HepG2 (cell line): ENCODE measurements around the gene NPW. TPM values are rescaled to one million over a fixed set of nuclear protein-coding genes. Genes with fewer than 3 reads are reported as not detected.

Experiments
- ATF7-NPFF ChIP-seq: sonication (generic); formaldehyde crosslinking; IDR thresholded peaks from 2 replicates; pipeline ENCODE4 v1.8.1; 2023; ENCODE audit warnings: mild to moderate bottlenecking, low read depth, missing genetic modification reagents, moderate library complexity
- CC2D1A ChIP-seq: sonication (generic); formaldehyde crosslinking; IDR thresholded peaks from 2 replicates; pipeline ENCODE4 v1.8.1; 2023; ENCODE audit warnings: mild to moderate bottlenecking, missing genetic modification reagents
- CREM ChIP-seq, 2 experiments: sonication (generic) in 1 of 2; formaldehyde crosslinking in 1 of 2; IDR thresholded peaks; 2 replicates each; pipeline versions ENCODE4 v1.4.0 to v1.6.1; 2016 to 2020; ENCODE audit warnings: antibody characterized with exemption in 1 of 2, mild to moderate bottlenecking in 1 of 2, missing genetic modification reagents in 1 of 2
- IKZF5 ChIP-seq: IDR thresholded peaks from 2 replicates; pipeline ENCODE4 v1.6.1; 2018; ENCODE audit warnings: missing genetic modification reagents, mild to moderate bottlenecking, missing compliant biosample characterization
- TRIM24 ChIP-seq: sonication (generic); formaldehyde crosslinking; IDR thresholded peaks from 2 replicates; pipeline ENCODE4 v1.8.0; 2022; ENCODE audit warnings: mild to moderate bottlenecking, missing genetic modification reagents
- ZNF430 ChIP-seq: sonication (generic); formaldehyde crosslinking; IDR thresholded peaks from 2 replicates; pipeline ENCODE4 v1.9.0; 2021; ENCODE audit warnings: mild to moderate bottlenecking, missing genetic modification reagents
- polyA plus RNA-seq, 8 experiments: library from polyadenylated mRNA; depleted of rRNA in 3 of 8; stranded (reverse) in 7 of 8; unstranded in 1 of 8; fragments of >200 nt; fragmentation: Illumina TruSeq in 4 of 8; extraction: Trizol in 4 of 8; gene quantifications; 2 replicates each; pipeline versions ENCODE4 v1.2.1 to v1.2.3, GENCODE V29; 2011 to 2016; ENCODE audit warnings: low read depth in 4 of 8, missing spikeins in 1 of 8, mixed read lengths in 1 of 8; ENCODE audit not compliant: insufficient read depth in 1 of 8
- total RNA-seq, 5 experiments: library from RNA; depleted of rRNA; stranded (reverse); fragments of >200 nt; fragmentation: Illumina TruSeq; extraction: Trizol; gene quantifications; 2 replicates each; pipeline ENCODE4 v1.2.3, GENCODE V29; 2016; ENCODE audit warnings: low read depth in 1 of 5
- TF ChIP-seq, protein P1 (sequence below), 2 experiments: sonication (generic) in 1 of 2; formaldehyde crosslinking in 1 of 2; IDR thresholded peaks; 2 replicates each; pipeline versions ENCODE4 v1.4.0 to v1.6.1; 2016 to 2020; ENCODE audit warnings: borderline replicate concordance in 1 of 2, low read depth in 1 of 2, mild to moderate bottlenecking in 1 of 2, missing genetic modification reagents in 1 of 2
- TF ChIP-seq, protein P2 (sequence below): sonication (generic); formaldehyde crosslinking; IDR thresholded peaks from 2 replicates; pipeline ENCODE4 v1.8.1; 2022; ENCODE audit warnings: low read depth, mild to moderate bottlenecking, missing genetic modification reagents

Gene NPW
- total and polyA plus RNA-seq, 2 of the 13 experiments (the other 11 are each of a cell fraction or from before 2014, with no cell fraction given), result 0.24 to 0.97 TPM

DNA sequence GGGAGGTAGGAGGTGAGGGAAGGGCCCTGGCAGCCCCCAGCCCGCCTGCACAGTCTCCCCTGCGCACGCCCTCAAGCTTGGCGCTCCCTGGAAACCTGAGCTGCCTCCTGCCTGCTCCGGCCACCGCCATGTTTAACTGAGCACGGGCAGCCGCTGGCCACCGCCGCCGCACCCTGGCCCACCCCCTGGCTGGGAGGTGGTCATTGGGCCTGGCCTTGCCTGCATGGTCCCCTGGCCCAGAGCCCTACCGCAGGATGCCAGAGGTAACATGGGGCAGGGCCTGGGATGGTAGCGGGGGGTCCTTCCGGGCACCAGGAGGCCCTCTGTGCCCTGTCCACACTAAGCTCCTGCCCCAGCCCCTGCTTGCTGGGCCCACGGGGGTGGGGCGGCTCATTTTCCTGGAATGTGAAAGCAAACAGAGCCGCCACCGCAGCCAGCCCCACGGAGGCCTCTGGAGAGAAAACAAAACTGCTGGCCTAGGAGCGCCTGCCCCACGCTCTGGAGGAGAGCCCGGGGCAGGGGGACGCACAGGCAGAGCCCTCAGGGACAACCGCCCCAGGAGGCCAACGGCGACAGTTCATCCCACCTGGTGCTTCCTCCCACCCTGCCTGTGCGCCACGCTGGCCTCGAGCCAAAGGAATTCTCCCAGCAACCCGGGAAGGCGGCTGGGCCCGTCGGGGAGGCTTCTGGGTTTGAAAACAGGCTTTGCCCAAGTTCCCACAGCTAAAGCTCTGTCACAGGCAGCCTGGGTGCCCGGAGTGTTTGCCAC, 16.0 kb downstream of the NPW start (continued):
- TF ChIP-seq, protein P1, sequence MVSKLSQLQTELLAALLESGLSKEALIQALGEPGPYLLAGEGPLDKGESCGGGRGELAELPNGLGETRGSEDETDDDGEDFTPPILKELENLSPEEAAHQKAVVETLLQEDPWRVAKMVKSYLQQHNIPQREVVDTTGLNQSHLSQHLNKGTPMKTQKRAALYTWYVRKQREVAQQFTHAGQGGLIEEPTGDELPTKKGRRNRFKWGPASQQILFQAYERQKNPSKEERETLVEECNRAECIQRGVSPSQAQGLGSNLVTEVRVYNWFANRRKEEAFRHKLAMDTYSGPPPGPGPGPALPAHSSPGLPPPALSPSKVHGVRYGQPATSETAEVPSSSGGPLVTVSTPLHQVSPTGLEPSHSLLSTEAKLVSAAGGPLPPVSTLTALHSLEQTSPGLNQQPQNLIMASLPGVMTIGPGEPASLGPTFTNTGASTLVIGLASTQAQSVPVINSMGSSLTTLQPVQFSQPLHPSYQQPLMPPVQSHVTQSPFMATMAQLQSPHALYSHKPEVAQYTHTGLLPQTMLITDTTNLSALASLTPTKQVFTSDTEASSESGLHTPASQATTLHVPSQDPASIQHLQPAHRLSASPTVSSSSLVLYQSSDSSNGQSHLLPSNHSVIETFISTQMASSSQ (IDR thresholded peaks at IDR 0.05; ENCODE audit: low read depth), result no peak
- TF ChIP-seq, protein P1 (CRISPR knock-in tag; IDR thresholded peaks at IDR 0.05; ENCODE audit: borderline replicate concordance), result peak; percentile 73
- TF ChIP-seq CREM (IDR thresholded peaks at IDR 0.05) (peak; percentile 46; the same call in 1 of the 2 replicates), CREM (CRISPR knock-in tag; IDR thresholded peaks at IDR 0.05) (no peak), CC2D1A (CRISPR knock-in tag) (0 out of 2 replicates have a peak, but pooled peaks have one; percentile 51), TRIM24 (CRISPR knock-in tag) (0 out of 2 replicates have a peak, but pooled peaks have one; percentile 11), ZNF430 (CRISPR knock-in tag) (peak; percentile 72; the same call in 1 of the 2 replicates), IKZF5 (CRISPR knock-in tag) (peak; percentile 86), ATF7-NPFF (CRISPR knock-in tag) (peak; percentile 54)
- TF ChIP-seq, protein P2, sequence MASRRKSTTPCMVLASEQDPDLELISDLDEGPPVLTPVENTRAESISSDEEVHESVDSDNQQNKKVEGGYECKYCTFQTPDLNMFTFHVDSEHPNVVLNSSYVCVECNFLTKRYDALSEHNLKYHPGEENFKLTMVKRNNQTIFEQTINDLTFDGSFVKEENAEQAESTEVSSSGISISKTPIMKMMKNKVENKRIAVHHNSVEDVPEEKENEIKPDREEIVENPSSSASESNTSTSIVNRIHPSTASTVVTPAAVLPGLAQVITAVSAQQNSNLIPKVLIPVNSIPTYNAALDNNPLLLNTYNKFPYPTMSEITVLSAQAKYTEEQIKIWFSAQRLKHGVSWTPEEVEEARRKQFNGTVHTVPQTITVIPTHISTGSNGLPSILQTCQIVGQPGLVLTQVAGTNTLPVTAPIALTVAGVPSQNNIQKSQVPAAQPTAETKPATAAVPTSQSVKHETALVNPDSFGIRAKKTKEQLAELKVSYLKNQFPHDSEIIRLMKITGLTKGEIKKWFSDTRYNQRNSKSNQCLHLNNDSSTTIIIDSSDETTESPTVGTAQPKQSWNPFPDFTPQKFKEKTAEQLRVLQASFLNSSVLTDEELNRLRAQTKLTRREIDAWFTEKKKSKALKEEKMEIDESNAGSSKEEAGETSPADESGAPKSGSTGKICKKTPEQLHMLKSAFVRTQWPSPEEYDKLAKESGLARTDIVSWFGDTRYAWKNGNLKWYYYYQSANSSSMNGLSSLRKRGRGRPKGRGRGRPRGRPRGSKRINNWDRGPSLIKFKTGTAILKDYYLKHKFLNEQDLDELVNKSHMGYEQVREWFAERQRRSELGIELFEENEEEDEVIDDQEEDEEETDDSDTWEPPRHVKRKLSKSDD (CRISPR knock-in tag), result 0 out of 2 replicates have a peak, but pooled peaks have one; percentile 80
